KBM-7 (cell line): ENCODE data around the gene ARNT2.

ENCODE experiments used
- DNase-seq: peaks from one replicate; pipeline ENCODE4 v3.0.0-alpha.2; 2015
- in situ Hi-C: fragments of 300-500 bp; cut with MboI; formaldehyde crosslinking; loops from 2 replicates; pipeline ENCODE4 v1.14.3; 2020; ENCODE audit warnings: low sequenced_read_pairs, low pct_unique_long_range_greater_than_20kb, mixed read lengths

ARNT2 gene

GRCh38 chr15:80436511-80437307, 32.5 kb downstream of the ARNT2 start:
- DNase-seq: no peak
- in situ Hi-C loops: no loop called here

GRCh38 chr15:80437334-80437891, 33.2 kb downstream of the ARNT2 start:
- in situ Hi-C loops: no loop called here
- no peak for DNase-seq

GRCh38 chr15:80439140-80439539, 35.0 kb downstream of the ARNT2 start:
- DNase-seq: no peak
- in situ Hi-C loops: no loop called here

- in situ Hi-C loops: no loop called here
- no peak for DNase-seq
These were observed 35.8 kb downstream of the ARNT2 start for GRCh38 chr15:80440024-80440423.

GRCh38 chr15:80441041-80441440, 36.9 kb downstream of the ARNT2 start:
- DNase-seq: no peak
- in situ Hi-C loops: no loop called here

- in situ Hi-C loops: no loop called here
- no peak for DNase-seq
These were observed 37.5 kb downstream of the ARNT2 start for GRCh38 chr15:80441714-80442113.

GRCh38 chr15:80442728-80443403, 38.7 kb downstream of the ARNT2 start:
- in situ Hi-C loops: no loop called here
- DNase-seq: no peak

- no peak for DNase-seq
- in situ Hi-C loops: no loop called here
These were observed 40.6 kb downstream of the ARNT2 start for GRCh38 chr15:80444680-80445251.

- in situ Hi-C loops: no loop called here
These were observed 41.3 kb downstream of the ARNT2 start for GRCh38 chr15:80445300-80446041.

GRCh38 chr15:80447077-80447476, 42.9 kb downstream of the ARNT2 start:
- in situ Hi-C loops: no loop called here
- no peak for DNase-seq

More at GRCh38 chr15:80445300-80446041, 41.3 kb downstream of the ARNT2 start:
- no peak for DNase-seq

- in situ Hi-C loops: loop anchor here (10.0 kb wide), 1 partner anchor 325 kb away; the partner anchor contains the start of gene CEMIP
- DNase-seq: no peak
These were observed 45.6 kb downstream of the ARNT2 start for GRCh38 chr15:80449825-80450224.

GRCh38 chr15:80450811-80451321, 46.7 kb downstream of the ARNT2 start:
- no peak for DNase-seq
- in situ Hi-C loops: loop anchor here (10.0 kb wide), 1 partner anchor 324 kb away; the partner anchor contains the start of gene CEMIP

GRCh38 chr15:80452166-80452565, 48.0 kb downstream of the ARNT2 start:
- in situ Hi-C loops: loop anchor here (10.0 kb wide), 1 partner anchor 323 kb away; the partner anchor contains the start of gene CEMIP
- no peak for DNase-seq

GRCh38 chr15:80455051-80455648, 51.0 kb downstream of the ARNT2 start:
- no peak for DNase-seq
- in situ Hi-C loops: loop anchor here (10.0 kb wide), 1 partner anchor 320 kb away; the partner anchor contains the start of gene CEMIP

- in situ Hi-C loops: loop anchor here (10.0 kb wide), 1 partner anchor 319 kb away; the partner anchor contains the start of gene CEMIP
- DNase-seq: peak; percentile 78
These were observed 51.7 kb downstream of the ARNT2 start for GRCh38 chr15:80455668-80456442.

GRCh38 chr15:80456517-80457492, 52.6 kb downstream of the ARNT2 start:
- in situ Hi-C loops: loop anchor here (10.0 kb wide), 1 partner anchor 318 kb away; the partner anchor contains the start of gene CEMIP
- DNase-seq: no peak
